Fibroblast of pulmonary artery (primary cell): Measurements from ENCODE around the gene LAMTOR1.

Experiments
- DNase-seq: peaks from one replicate; pipeline ENCODE4 v3.0.0-alpha.2; 2010; ENCODE audit warnings: low read depth
- H3K4me3 ChIP-seq: replicated peaks from 2 replicates; pipeline ENCODE4 v1.5.1; 2011; ENCODE audit warnings: low read depth, mild to moderate bottlenecking, control low read depth, low read length, moderate library complexity
- CTCF ChIP-seq: IDR thresholded peaks from 2 replicates; pipeline ENCODE4 v1.5.1; 2011; ENCODE audit warnings: mild to moderate bottlenecking, control low read depth, low read length, inconsistent platforms; ENCODE audit errors: missing control alignments

Gene LAMTOR1

GRCh38 chr11:72116019-72116755 lies 13.1 kb upstream of the LAMTOR1 start:
- DNase-seq = no peak
- no peak for TF ChIP-seq CTCF
- H3K4me3 ChIP-seq = no peak overlapping the region

- DNase-seq = no peak
- H3K4me3 ChIP-seq = no peak overlapping the region
- TF ChIP-seq CTCF = no peak
These were observed 11.5 kb upstream of the LAMTOR1 start for GRCh38 chr11:72114570-72114969.

GRCh38 chr11:72112978-72113808 lies 10.1 kb upstream of the LAMTOR1 start:
- no peak for TF ChIP-seq CTCF
- peak overlapping the region; percentile 77 for H3K4me3 ChIP-seq
- no peak for DNase-seq

- peak within 1 kb of the TSS; percentile 77 for H3K4me3 ChIP-seq
- peak; percentile 100 for DNase-seq
- no peak for TF ChIP-seq CTCF
These were observed 9.3 kb upstream of the LAMTOR1 start, which contains the start of gene ANAPC15 for GRCh38 chr11:72112143-72112977. Gene ANAPC15, minus strand, starts transcription at chr11:72112695. Its CDS starts 1,419 bp downstream, at chr11:72111276.

GRCh38 chr11:72111300-72112142 lies 8.4 kb upstream of the LAMTOR1 start:
- TF ChIP-seq CTCF = no peak
- no peak for DNase-seq
- peak overlapping the region; percentile 77 for H3K4me3 ChIP-seq

GRCh38 chr11:72105888-72106287 lies 2.8 kb upstream of the LAMTOR1 start, which contains the start of gene TOMT:
Gene TOMT, plus strand, starts transcription at chr11:72105924. Its CDS starts 28 bp downstream, at chr11:72105952.
- no peak for TF ChIP-seq CTCF
- no peak within 1 kb of the TSS for H3K4me3 ChIP-seq
- no peak for DNase-seq
